Measurements from ENCODE around the gene SLIT3. TPM values are rescaled to one million over a fixed set of nuclear protein-coding genes. Genes with fewer than 3 reads are reported as not detected.

SLIT3 gene
- total RNA-seq, 1 donor from 2014 or later = under 0.01 TPM

DNA sequence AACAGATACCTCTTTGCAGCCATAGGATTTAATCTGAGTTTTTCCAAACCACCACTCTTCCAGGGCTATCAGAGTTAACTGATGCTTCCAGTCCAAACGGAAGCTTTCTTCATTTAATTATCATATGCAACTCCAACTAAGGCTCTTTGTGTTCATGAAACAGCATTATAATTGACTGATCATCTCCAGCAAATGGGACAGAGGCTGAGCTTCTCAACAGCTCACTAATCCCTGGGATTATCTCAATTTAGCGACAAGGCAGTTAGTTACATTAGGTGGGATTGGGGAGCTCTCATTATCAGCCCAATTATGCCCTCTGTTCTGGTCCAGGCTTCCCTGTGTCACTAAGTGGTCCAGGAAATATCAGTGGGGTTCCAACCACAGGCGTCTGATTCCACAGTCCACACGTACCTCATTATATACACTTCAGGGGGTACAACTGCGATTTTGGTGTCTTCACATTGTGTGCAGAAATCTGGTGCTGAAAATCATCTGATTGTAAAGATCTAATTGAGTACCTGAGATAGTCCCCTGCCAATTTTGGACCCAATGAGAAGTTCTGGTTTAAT lies 408.2 kb downstream of the SLIT3 start:
- DNase-seq (ENCODE audit: low read depth in 2 of 2) = no peak

DNA sequence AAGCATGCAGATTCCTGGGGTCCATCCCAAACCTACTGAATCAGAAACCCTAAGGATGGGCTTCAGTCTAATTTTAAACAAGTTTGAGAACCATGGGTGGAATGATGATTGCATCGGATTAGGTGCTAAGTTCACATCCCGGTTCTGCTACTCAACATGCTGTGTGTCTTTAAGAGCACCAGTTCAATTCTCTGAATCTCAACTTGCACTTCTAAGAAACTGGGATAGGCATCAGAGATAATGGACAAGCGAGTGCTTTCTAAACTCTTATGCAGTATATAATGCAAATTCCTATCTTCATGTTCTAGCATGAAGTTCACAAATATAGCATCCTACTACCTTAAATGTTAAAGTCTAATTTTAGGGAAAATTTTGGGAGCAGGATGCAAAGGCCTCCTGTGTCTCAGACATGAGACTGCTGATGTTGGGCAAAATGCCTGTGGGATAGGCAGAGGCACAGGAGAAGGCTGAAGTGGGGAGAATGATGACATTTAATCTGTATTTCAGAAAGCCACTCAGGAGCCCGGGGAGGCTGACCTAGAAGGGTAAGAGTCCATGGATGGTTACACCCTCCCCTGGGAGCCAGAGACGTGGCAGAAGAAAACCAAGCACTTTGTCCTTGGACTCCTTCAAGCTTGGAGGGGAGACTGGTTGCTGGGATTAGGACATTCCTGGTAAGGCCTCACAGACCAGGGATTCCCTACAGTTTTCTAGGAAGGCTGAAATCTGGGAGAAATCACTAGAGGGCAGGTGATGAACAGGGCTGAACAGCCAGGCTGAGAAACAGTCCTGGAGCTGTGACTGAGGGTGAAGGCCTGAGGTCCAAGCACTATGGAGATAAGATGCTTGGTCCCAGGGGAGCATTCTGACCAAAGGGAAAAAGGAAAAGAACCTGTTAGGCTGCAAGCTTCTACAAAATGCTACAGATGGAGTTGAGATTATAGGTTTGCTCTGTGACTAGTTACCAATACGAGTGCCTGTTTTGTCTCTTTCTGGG lies 409.8 kb downstream of the SLIT3 start:
- no peak for DNase-seq (ENCODE audit: low read depth in 2 of 2)

GRCh38 chr5:168889039-168889438 lies 411.9 kb downstream of the SLIT3 start:
- DNase-seq (ENCODE audit: low read depth in 2 of 2) = no peak

DNA sequence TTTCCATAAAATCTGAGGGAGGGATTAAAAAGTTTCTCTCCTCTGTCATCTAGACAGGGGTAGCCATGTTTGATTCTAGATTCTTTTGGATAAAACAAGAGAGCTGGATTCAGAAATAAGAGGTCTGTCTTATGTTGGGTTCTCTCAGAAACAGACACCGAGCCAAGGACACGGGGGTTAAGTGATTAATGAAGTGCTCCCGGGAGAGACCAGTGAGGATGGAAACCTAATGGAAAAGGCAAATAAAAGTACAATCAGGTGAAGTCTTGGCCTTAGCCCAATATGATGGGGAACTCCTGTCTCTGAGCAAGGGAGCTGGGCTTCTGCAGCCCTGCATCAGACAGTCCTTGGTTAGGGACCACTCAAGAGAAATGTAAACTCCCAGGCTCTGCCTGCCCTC lies 413.0 kb downstream of the SLIT3 start:
- no peak for DNase-seq (ENCODE audit: low read depth in 2 of 2)

- DNase-seq (ENCODE audit: low read depth in 2 of 2) = no peak
Observed at GRCh38 chr5:168886157-168886556, 414.8 kb downstream of the SLIT3 start.

DNA sequence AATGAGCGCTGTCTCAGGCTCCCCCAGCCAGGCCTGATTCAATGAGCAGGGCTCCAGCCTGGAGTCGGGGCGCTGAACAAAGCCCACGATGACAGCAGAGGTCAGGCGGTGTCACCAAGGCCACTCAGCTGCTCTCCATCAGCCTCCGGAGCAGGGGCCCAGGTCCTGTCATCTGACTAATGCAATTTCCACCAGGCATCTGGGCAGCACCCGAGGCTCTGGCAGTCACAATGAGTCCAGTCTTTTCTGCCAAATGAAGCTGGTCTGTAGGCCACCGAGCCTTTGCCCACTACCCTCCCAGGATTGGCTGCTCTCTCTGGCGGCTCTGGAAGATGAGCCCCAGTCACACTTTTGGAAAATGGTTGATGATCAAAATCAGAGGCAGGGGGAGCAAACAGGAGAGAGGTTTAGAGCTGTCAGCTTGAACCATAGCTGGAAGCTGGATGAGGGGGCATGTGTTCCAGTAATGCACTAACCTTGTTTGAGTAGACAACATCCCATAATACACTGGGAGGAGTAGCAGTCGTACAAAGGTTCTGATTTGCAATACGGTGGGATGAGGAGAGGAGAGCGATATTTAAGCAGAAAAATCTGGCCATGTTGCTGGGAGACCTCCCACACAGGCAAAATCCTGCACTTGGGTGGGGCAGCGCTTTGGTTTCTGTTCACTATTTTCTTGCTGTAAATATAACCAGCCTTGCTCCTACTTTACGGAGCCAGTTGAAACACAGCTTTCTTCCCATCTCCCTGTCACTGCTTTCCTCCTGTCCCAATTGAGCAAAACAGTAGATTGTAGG lies 415.4 kb downstream of the SLIT3 start:
- DNase-seq (ENCODE audit: low read depth in 2 of 2) = no peak

DNA sequence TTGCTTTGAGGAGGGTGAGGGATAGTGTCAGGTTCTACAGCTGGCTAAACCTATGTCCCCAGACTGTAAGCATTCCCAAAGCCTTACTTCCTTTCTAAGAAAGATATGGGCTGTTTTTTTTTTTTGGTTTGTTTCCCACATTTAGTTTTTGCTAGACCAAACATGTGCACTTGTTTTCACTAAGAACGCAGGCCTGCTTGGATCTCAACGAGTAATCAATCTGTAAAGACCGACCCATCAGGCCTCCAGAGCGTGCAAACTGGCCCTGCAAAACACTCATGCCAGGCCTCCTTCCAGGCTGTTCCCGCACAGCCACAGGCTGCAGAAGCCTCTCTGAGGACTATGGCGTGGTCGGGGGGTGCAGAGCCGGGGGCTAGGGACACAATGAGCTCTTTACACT lies 416.9 kb downstream of the SLIT3 start:
- DNase-seq (ENCODE audit: low read depth in 2 of 2) = no peak

GRCh38 chr5:168883281-168883741 lies 417.6 kb downstream of the SLIT3 start:
- no peak for DNase-seq (ENCODE audit: low read depth in 2 of 2)

DNA sequence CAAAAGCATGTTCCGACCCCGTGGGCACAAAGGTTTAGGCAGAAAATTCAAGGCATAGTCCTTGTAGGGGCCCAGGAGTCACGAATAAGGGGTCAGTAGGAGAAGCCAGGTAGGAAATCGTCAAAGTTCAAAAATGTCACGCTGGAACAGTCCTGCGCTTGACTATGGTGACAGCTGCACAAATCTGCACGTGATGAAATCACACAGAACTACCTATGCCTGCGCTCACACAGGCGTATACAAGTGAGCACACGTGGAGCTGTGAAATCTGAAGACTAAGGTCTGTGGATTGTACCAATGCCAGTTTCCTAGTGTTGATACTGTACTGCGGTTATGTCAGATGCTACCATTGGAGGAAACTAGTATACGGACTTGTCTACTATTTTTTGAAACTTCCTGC lies 418.7 kb downstream of the SLIT3 start:
- DNase-seq (ENCODE audit: low read depth in 2 of 2) = no peak

DNA sequence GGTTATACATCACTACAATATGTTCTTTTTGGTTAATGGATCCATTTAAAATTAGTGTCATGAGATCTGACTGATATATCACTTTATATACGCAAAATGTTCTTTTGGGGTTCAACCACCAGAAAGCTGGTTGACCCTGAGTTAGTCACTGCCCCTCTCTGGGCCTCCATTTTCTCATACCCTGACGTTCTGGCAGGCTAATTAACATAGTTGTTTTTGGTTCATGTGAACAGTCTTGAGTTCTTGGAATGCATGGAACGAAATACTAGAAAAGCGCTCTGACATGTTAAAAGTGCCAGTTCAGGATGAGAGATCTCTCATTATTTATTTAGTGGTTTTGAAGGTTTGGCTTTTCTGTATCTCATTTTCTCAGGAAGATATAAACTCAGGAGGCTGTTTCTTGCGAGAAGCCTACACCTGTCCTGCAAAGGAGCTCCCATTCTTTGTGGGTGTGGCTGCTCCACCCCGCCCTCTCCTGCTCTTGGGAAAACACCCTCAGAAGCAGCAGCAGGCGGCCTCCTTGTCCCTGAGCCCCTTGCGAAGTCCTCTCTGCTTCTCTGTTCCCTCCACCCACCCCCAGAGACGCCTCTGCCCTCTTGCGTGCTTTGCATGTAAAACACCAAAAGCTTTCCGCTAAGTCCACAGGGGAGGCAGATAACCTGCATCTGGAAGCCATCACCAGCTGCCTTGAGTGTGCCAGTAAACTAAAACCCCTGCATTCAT lies 419.4 kb downstream of the SLIT3 start:
- no peak for DNase-seq (ENCODE audit: low read depth in 2 of 2)

- peak in 1 of 2 donors; percentile 85 for DNase-seq (ENCODE audit: low read depth in 2 of 2)
Observed at GRCh38 chr5:168879929-168880328, 421.0 kb downstream of the SLIT3 start.

DNA sequence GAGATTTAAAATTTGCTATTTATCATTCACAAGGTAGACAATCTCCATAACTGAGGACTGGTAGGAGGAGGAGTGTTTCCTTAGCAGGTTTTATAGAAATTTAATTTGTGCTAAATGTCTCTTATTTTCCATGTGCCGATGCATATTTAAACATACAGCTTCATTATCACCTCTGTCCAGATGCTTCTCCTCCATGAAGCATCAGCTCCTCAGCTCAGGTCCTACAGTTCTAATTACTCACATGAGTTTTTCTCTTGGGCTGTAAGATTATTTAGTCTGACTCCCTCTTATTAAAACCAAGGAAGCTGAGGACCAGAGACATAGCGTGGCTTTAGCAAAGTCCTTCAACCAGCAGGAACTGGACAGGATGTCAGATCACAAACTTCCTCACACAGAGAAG lies 421.6 kb downstream of the SLIT3 start:
- DNase-seq (ENCODE audit: low read depth in 2 of 2) = no peak

GRCh38 chr5:168878135-168878745 lies 422.7 kb downstream of the SLIT3 start:
- DNase-seq (ENCODE audit: low read depth in 2 of 2) = peak in 1 of 2 donors; percentile 14

- peak in 1 of 2 donors; percentile 95 for DNase-seq (ENCODE audit: low read depth in 2 of 2)
Observed at GRCh38 chr5:168877132-168877892, 423.6 kb downstream of the SLIT3 start.

DNA sequence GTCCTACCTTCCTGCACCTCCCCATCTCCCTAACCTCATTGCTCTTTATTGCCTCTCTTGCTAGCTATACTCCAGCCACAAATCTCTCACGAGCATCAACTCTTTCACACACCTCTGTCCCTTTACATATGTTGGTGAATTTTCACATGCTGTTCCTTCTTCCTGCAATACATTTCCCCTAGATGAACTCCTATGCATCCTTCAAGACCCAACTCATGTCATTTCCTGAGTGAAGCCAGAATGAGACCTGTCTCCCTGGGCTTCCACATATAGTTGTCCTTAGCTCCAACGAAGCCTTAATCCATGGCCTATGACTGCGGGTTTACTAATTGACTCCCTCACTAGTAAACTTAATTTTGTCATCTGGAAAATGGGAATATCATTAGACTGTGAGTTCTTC lies 424.5 kb downstream of the SLIT3 start:
- DNase-seq (ENCODE audit: low read depth in 2 of 2) = no peak

DNA sequence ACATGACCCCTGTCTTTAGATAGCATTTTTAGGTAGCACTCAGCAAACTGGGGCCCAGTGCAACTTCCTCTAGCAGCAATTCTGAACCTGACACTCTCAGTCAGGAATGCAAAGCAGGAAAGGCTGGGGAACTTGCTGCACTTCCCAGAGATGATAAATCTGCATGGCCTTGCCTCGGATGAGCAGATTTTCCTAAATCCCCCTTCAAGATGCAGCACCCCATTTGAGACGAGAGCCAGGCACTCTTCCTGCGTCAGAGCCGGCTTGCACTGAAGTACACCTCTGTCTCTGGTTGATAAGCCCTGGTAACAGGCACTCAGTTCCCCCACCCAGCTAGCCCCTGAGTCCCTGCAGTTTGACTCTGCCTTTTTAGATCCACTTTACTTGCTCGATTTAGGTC lies 425.1 kb downstream of the SLIT3 start:
- DNase-seq (ENCODE audit: low read depth in 2 of 2) = peak in 1 of 2 donors; percentile 35

DNA sequence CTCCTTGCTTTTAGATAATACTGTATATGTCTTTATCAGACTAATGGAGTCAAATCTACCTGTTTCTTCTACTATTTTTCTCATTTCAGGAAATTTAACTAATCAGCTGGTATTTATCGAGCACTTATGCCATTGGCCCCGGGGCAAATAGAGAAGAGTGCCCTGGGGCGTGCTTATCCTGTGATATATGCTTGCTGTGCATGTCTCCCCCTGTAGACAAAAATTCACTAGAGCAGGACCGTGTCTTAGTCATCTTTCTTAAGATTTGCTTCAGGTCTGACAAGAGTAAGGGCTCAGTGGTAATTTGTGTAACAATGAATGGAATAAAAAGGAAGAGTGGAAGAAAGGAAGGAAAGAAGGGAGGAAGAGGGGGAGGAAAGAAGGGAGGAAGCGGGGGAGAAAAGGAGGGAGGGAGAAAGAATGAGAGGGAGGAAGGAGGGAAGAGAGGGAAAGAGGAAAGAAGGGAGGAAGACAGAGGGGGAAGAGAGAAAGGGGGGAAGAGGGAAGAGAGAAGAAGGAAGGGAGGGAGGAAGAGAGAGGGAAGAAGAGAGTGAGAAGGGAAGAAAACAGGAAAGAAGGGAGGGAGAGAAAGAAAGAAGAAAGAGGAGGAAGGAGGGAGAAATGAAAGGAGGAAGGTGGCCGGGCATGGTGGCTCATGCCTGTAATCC lies 426.1 kb downstream of the SLIT3 start:
- DNase-seq (ENCODE audit: low read depth in 2 of 2) = no peak

DNA sequence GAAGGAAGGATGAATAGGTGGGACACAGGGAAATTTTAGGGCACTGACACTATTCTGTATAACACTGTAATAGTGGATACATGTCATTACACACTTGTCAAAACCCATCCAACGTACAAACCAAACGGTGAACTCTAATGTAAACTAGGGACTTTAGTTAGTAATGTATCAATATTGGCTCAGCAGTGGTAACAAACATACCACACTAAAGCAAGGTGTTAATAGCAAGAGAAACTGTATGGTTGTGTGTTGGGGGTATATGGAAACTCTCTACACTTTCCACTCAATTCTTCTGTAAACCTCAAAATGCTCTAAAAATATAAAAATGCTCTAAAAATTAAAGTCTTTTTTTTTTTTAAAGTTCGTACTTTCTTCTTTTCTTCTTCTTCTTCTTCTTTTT lies 428.7 kb downstream of the SLIT3 start:
- no peak for DNase-seq (ENCODE audit: low read depth in 2 of 2)

DNA sequence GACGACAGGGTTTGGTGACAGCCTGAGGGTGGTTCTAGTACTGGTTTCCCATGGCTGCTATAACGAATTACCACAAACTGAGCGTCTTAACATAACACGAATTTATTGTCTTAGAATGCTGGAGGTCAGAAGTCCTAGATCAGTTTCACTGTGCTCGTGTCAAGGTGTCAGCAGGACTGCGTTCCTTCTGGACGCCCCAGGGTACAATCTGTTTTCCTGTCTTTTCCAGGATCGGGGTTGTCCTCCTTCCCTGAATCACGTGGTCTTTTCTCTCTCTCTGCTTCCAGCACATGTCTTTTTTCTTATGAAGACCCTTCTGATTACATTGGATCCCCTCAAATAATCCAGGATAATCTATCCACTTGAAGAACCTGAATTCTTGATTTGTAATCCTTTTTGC lies 430.0 kb downstream of the SLIT3 start:
- no peak for DNase-seq (ENCODE audit: low read depth in 2 of 2)
